GM19238 (cell line): ENCODE results near the gene OTUD7B.
A peak's percentile ranks its signal among the peaks of the same experiment; 100 is the strongest.
"Not testable (repeated sequence)": the region's sequence is repeated elsewhere in the genome, so short reads cannot be mapped to it uniquely, and the experiment has no call there.

Experiments used
- DNase-seq: peaks from one replicate; pipeline ENCODE4 v3.0.0; 2011; ENCODE audit warnings: low spot score; ENCODE audit not compliant: insufficient read length

Gene OTUD7B

DNA sequence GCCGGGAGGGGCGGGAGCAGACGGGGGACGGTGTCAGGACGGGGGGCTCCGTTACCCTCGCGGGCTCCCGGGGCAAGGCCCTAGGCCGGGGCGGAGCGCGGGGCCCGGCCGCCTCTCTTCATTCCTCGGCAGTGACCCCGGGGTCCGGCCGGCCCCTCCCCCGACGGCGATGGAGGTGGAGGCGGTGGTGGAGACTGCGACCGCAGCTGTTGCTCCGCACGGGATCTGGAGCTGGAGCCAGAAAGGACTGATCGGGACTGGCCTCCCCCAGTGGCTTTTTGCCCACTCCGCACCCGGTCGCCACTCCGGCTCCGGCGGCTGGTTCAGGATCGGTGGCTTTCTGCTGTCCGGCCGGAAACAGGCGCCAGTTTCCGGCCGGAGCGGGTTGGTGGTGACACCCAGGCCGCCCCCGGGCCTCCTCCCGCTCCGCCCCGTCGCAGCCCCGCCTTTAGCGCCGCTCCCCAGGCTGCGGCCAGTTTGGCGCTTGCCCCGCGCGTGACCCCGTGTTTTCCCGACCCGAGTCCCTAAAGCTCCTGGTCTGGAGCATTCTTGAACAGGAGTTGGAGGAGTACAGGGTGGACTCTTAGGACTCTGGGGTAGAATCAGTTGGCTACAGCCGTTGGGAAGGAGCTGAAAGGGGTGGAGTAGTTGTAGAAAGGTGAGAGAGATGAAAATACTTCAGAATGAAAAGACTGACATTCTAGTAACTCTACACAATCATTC, at the start of gene OTUD7B:
OTUD7B (minus strand) TSS at position 334 of the 723 bp plus-strand sequence. CDS start 33,216 bp downstream, outside the sequence.
- DNase-seq: peak; percentile 72

DNA sequence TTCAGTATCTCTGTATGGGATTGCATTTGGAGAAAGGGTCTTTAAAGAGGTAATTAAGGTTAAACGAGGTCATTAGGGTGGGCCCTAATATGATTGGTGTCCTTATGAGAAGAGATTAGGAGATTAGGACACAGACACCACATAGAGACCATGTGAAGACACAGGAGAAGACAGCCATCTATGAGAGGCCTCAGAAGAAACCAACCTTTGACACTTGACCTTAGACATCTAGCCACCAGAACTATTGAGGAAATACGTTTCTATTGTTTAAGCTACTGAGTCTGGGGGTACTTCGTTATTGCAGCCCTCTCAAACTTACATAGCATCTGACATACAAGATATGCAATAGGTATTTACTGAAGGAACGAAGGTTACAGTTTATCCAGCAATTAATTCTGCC, 49.7 kb upstream of the OTUD7B start:
- no peak for DNase-seq

DNA sequence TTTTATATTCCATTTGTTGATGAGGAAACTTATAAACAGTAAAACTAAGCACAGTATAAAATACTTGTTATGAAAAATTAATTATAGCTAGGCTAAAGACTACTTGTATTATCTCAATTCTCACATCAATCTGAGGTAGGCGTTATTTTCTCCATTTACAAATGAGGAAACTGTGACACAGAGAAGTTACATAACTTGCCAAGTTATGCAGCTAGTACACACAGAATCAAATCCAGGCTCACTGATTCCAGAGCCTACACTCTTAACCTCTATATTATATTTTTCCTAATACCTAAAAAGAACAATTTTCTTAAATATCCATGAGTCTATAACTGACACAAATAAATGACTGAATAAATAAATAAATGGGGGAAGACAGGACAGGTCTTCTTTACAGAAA, 45.9 kb upstream of the OTUD7B start:
- DNase-seq: no peak

DNA sequence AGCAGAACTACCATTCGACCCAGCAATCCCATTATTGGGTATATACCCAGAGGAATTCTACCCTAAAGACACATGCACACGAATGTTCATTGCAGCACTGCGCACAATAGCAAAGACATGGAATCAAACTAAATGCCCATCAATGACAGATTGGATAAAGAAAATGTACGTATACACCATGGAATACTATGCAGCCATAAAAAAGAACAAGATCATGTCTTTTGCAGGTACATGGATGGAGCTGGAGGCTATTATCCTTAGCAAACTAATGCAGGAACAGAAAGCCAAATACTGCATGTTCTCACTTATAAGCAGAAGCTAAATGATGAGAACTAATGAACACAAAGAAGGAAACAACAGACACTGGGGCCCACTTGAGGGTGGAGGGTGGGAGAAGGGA, 45.0 kb upstream of the OTUD7B start:
- not testable (repeated sequence) for DNase-seq

DNA sequence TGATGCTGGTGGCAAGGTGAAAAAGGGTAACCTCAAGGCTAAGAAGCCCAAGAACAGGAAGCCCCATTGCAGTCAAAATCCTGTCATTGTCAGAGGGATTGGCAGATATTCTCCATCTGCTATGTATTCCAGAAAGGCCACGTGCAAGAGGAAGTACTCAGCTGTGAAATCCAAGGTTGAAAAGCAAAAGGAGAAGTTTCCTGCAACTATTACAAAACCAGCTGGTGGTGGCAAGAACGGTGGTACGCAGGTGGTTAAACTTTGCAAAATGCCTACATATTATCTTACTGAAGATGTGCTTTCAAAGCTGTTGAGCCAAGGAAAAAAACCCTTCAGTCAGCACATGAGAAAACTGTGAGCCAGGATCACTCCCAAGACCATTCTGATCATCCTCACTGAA, 43.4 kb upstream of the OTUD7B start:
- no peak for DNase-seq

DNA sequence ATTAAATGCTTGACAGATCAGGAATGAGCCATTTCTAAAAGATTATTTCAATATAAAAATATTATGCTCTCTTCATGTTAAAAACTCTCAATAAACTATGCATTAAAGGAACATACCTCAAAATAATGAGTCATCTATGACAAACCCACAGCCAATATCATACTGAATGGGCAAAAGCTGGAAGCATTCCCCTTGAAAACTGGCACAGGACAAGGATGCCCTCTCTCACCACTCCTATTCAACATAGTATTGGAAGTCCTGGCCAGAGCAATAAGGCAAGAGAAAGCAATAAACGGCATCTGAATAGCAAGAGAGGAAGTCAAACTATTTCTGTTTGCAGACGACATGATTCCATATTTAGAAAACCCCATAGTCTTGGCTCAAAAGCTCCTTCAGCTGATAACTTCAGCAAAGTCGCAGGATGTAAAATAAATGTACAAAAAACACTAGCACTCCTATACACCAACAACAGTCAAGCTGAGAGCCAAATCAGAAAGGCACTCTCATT, 41.4 kb upstream of the OTUD7B start:
- DNase-seq: not testable (repeated sequence)

DNA sequence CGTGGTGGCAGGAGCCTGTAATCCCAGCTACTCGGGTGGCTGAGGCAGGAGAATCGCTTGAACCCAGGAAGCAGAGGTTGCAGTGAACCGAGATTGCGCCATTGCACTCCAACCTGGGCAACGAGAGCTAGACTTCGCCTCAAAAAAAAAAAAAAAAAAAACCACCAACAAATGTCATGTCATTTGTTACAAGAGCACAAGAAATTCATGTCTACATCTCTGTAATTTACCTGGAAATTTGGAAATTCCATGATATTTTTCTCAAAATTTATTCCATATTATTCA, 40.5 kb upstream of the OTUD7B start:
- DNase-seq: no peak

DNA sequence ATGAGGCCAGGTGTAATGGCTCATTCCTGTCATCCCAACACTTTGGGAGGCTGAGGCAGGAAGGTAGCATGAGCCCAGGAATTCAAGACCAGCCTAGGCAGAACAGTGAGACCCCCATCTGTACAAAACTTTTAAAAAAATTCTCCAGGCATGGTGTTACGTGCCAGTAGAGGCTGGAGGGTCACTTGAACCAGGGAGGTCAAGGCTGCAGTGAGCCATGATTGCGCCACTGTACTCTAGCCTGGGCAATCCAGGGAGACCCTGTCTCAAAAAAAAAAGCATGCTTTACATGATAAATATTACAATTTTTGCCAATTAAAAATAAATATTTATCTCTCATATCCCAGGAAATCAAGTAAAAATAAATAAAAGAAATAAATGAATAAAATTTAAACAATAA, 39.4 kb upstream of the OTUD7B start:
- no peak for DNase-seq

DNA sequence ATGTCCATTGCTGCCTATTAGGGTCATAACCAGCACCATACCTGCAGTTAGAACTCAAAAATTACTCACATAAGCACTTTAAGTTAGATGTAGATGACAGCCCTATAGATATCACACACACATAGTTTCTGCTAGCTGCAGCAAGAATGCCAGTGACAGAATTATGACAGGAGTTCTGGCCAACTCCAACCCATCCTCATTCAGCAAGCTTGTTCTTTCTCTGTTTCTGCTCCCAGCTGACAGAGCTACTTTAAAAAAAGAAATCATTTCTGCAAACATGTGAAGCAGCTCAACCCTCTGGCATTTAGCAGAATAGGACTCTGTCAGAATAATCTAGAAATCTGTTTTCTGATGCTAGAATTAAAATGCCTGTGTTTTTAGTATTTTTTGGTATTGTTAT, 23.8 kb upstream of the OTUD7B start:
- DNase-seq: no peak

DNA sequence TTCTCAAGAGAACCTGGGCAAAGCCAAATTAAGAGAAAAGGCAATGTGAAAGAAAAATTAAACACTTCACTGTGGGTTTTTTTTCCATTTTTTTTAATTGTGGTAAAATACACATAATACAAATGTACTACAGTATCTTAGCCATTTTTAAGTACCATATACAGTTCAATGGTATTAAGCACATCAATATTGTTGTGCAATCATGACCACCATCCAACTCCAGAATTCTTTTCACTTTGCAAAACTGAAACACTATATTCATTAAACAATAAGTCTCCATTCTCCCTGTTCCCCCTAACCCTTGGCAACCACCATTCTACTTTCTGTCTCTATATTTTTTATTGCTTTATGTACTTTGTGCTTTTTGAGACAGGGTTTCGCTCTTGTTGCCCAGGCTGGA, 17.8 kb upstream of the OTUD7B start:
- DNase-seq: no peak

DNA sequence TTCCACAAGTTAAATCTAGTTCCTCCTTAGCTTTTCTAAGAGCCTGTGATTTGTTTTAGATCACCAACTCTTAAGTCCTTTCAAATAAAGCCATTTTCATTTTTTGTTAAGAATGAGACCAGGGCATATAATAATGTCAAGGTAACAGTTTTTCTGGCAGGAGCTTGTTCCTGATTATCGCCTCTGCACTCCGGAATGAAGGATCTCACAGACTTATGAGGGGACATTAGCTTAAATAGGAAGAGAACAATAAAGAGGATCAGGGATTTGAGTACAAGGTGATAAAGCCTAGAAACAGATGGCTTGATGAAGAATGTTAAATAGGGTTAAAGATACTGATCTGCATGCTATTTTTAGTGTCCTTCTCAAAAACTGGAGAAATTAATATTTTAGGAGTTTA, 13.6 kb upstream of the OTUD7B start:
- DNase-seq: no peak

DNA sequence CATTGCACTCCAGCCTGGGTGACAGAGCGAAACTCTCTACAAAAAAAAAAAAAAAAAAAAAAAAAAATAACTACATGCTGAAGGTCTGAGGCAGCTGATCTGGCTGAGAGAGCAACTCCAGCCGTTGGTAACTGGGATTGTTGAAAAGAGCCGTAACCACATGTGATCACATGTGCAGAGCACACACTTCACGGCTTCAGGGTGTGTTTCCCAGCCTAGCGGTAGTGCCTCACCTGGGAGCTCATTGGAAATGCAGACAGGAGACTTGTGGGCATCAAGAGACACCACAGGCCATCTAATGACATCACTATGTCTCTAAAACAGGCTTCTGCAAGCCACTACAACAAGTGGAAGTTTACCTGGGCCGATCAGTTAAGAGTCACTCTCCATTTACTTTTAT, 11.8 kb upstream of the OTUD7B start:
- no peak for DNase-seq

DNA sequence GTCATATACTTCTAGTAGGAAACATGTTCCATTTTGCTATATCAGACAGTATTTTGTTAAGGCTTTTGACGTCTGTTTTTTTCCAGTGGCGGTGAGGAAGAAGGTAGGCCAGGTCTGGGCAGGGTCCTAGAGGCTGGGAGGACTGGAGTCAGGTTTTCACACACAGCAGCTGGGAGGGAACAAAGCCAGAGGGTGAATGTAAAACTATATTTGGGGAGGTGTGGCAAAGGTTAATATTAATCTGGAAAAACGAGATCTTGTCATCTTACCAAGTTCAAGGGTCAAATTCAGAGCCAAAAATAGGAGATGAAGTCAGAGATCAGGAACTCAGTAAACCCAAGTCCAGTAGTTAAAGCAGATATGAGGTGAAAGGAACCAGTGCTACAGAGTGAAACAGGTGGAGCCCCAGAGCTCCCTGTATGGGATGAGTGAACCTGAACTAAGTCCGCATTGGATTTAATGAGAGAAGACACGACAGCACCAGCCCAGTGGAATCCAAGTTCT, 10.7 kb upstream of the OTUD7B start:
- no peak for DNase-seq

DNA sequence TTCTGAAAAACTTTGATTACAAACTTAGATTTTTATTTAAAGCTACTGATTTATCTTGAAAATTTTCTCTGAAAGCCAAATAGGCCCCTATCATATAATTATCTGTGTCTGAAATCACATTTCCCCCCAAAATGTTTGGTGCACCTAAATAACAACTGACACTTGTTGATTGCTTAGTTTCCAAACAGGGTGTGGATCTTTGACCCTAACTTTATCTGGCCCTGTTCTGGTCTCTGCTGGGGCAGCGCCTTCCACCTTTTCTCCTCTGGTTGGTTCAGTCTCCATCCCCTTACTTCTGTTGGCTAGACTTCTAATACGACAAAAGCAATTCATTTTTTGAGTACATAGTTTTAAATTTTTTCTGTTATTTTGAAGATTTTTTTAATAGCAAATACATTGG, 10.2 kb upstream of the OTUD7B start:
- no peak for DNase-seq

DNA sequence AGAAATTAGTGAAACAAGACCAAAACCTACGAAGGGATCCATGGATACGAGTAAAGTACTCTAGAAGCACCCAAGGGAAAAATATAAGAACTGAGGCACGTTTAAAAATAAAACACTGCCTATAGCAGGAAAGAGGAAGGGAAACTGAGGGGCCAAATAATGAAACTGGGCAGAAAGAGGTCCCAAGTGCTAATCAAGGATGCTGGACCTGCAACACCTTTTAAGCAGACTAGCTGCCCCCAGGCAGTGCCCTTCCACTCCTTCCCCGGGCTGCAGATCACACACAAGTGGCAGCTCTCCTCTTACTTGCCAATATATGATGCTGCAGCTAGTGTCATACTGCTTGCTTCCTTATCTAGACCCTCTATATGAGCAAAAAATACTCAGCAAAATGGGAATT, 7.6 kb upstream of the OTUD7B start:
- no peak for DNase-seq

DNA sequence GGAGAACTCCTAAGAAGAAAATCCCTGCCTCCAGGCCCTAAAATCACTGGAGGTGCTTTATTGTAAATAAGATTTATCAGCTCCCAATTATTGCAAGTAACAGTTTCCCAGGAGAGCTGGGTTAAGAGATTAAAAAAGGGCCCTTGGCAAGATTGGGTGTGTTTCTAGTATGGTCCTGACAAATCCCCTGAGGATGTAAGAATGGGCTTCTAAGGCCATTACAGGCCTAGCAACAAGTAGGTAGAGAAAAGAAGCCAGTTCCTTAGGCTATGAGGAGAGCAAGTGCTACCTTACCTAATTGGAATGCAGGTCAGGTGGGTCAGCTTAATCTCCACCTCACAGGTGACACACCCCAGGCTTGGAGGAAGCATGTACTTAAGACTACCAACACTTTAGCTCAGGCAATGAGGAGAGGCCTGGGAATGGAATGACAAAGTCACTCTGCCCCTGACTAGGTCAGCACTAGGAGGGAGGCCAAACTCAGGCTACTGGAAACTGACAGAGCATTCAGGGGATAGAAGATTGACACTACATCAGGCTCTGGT, 6.8 kb upstream of the OTUD7B start:
- DNase-seq: no peak

DNA sequence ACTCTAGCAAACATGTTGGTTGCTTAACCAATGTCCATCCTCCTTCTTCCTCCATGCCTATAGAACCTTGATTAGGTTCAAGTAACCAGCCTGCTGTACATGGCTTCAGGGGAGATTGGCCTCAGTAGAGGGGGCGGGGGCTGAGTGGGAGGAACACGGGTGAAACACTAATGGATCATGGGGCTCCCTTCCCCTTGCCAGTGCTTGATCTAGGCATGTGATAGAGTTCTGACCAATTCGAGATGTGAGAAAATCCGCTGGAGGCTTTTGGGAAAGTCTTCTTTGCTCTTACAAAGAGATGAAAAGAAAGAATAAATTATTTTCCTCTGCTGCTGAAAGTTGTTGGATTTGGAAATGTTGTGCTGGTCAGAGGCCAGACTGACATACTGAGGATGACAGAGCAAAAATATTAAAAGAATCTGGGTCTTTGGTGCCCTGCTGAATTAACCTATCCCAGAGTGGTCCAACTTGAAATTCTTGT, 5.2 kb upstream of the OTUD7B start:
- no peak for DNase-seq

DNA sequence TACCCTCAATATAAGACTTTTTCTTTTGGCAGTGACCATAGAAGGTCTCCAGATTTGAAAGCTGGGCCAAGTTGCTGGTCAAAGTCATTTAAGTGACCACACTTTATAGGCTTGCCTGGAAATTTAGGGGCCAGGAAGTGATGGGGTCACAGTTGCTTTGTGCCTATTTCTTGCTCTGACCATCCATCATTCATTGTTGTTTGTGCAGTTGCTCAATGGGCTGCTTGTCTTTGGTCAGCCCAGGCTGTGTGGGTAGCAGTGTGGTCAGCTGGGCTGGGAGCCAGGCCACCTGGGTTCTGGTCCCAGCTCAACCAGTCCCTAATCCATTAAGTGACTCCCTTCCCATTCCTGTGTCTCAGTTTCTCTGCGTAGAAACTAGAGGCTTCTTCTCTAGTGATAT, 2.1 kb upstream of the OTUD7B start:
- DNase-seq: no peak

DNA sequence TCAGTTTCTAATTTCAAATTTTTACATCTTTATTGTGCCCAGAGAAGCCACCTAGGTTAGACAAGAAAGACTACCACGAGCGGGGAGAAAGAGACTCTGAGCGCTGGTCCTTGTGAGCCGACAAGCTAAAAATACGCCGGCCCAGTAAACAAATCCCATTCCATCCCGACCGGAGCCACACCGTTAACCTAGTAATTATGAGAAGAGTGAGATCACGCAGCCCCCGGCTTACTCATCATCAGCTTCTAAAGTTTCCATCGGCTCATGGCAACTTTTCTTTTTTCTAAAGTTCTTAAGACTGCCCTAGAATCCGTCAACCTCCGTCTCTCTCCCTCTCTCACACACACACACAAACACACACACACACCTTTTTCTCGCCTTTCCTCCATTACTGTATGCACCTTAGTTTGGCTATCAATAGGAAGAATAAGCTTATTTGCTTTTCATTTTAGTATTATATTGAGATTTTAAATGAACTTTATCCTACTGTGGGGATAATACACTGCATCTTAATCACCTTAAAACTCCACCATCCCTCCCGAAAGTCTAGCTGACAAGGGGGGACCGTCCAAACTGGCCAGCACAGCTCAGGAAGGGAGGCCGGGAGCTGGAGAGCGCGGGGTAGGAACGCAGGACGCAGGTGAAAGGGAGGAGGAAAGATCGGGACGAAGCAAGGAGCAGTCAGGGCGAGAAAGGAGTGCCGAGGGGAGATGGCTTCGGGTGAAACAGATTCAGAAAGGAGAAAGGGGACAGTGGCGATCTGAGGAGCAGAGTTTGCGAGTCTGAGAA, 728 bp downstream of the OTUD7B start:
- peak; percentile 23 for DNase-seq

DNA sequence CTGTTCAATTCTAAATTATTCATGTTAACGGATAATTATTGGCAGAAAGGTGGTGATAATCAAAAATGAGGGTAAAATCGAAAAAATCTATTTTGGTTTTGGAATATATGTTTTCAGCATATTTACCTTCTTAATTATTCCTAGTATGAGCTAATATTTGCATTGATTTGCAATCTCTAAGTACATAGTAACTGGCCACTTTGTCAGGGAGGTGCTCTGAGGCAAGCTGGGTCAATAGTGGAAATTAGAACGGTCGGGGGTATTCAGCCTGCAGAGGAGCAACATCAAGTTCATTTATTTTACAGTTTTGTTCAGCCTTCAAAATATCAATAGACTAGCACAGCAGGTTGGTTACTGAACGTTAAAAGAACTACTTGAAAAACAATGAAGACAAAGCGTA, 1.8 kb downstream of the OTUD7B start:
- DNase-seq: no peak

DNA sequence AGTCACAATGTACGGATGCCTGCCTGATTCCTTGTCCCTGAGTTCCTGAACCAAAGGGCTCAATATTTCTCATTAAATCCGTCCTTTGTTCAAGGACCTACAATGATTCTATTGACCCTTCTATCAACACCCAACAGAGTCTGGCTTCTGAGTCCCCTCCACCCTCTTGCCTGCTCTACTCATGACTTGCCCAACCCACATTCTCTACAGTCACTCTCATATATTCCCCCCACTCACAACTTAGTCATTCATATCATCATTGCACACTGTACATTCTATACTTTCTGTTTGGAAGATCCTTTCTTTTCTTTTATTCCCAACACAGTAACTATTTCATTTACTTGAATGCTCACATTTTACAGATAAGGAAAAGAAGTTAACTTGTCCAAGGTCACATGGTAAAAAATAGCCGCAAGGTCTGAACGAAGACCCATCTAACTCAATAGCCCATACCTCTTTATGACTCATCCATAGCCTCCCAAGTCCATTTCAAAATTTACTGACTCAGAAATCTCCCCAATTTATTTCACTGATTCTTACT, 3.6 kb downstream of the OTUD7B start:
- DNase-seq: no peak

DNA sequence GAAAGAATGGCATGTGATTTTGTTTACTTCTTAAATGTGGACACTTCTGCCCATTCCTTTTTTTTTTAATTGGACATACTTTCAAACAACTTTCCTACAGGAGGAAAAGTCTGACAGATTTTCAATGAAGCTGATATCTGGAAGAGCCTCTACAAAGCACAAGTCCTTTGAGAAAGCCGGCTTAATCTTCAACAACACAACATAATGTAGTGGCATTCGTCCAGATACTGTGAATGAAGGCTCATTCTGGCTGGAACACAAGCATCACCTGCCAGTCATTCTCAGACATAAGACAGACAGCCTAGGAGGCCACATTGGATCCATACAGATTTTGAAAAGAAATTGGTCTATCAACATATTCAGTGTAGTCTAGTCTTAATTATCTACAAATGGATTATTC, 4.9 kb downstream of the OTUD7B start:
- DNase-seq: no peak
